ENCODE measurements around the gene KRTAP24-1.

The KRTAP24-1 gene, protein sequence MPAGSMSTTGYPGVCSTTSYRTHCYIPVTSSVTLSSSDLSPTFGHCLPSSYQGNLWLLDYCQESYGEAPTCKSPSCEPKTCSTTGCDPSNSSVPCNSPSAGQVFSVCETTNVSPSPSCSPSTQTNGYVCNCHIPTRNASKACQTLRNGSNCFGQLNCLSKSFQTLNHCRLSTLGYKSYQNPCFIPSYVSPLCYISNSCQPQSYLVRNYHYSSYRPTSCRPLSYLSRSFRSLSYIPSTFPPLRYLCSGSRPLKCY

DNA sequence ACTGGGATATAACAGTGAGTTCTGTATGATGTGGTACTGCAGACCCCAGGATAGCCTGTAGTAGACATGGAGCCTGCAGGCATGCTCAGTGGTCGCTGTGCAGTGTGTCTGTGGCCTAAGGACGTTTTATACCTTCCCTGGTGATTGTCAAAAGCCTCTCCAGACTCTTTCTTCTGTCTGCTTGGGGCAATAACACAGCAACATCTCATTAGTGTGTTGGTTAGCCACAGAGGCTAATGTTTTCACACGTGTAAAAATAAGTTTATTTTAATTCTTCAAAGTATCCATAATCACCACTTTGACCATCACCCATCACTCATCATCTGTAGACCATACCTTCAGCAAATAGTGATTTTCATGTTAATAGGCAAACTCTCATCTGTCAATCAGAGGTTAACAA is at the start of gene KRTAP24-1:
Gene KRTAP24-1 (minus strand): TSS at position 101 of the 400 bp plus-strand sequence. CDS start 18 bp downstream, at position 83.
- no peak for DNase-seq

DNA sequence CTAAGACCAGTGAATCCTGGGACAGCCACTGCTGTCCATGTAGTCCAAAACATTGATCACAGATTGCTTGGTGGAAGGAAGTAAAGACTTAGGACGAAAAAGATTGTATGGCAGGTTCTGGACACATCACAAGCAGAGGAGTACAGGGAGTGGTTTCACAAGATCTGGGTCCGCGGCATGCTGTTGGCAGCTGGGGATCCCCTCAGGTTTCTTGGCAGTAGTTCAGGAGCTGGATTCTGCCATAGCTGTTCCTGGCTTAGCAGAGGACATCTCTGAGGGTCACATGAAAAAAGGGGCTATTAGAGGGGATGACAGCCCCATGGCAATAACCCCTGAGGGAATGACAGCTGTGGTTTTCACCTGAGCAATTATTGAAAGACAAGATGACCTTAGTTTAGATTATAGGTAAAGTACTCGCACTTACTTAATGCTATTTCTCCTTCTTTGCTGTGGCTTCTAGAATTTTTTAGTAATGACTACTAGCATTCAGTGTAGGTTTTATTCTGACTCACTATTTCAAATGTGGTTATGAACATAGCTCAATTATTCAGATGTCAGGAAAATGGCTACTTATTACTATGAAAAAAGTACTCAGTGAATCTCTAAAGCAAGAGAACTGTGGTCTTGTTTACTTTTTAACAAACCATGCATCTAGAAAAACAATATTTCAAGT is 46.6 kb upstream of the KRTAP24-1 start:
- DNase-seq, result no peak

DNA sequence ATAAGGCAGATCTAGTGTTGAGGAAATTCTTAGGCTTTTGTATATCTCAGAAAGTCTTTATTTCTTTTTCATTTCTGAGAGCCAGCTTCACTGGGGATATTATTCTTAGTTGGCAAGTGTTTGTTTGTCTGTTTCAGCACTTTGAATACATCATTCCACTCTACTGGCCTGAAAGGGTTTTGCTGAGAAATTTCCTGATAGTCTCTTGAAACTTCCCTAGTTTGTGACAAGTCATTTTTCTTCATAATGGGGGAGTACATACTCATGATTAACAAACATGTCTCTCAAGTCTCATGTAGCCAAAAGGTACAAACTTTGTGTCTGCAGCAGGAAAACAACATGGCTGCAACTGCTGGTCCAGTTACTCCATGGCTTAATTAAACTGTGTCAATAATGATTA is 43.6 kb upstream of the KRTAP24-1 start:
- no peak for DNase-seq

DNA sequence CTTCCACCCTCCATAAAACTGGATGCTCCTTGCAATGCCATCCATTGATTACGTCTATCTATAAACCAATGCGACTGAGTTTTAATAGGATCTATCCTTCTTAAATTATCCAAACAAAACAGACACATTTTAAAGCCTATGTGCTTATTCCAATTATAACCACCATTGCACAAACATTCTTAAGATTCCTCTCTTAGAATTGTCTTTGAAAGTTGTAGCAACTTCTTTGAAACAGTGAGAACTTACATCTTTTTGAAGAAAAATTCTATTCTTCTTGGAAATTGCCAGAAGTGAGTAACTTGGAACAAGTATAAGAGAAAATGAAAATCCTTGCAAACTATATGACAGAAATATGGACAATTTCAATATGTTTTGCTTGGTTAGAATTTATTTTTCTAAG is 37.5 kb upstream of the KRTAP24-1 start, which contains the start of gene KRTAP26-1:
Gene KRTAP26-1 (minus strand): TSS at position 101 of the 400 bp plus-strand sequence. CDS start 280 bp downstream, outside the sequence.
- DNase-seq, result no peak

GRCh38 chr21:30315701-30316100 is 33.0 kb upstream of the KRTAP24-1 start:
- DNase-seq, result no peak

DNA sequence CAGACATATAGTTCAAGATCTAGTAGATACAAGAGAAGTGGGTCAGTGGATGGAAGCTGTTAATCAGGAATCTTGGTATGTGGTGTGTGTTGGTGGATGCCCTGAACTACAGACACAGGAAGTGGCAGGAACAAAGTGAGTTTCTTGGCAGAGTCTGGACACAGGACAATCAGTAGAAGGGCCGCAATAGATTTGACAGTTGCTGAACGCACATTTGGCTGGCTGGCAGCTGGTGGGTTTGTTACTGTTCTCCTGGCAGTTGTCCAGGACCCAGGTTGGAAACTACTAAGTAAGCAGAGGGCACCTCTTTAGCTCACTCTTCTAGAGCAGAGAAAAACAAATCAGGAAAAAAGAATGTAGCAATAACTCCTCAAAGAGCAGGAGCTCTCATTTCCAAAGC is 24.1 kb upstream of the KRTAP24-1 start:
- DNase-seq, result no peak

DNA sequence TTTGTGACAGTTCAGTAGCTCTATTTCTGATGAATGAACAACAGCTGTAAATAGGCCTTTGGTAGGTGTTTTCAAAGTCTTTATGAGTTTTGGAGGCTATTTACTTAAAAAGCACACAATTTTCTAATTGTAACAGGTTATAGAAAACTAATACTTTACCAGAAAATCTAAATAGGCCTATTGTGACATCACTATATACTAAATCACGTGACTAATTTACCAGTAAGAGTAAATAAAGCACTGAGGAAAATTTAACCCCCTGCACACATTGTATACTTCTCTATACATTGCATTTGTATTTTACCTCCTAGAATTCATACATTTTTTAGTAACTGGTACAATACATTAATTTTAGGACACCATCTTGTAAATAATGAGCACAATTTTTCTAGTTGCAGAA is 22.4 kb upstream of the KRTAP24-1 start:
- DNase-seq, result no peak

- DNase-seq, result no peak
Observed at GRCh38 chr21:30289215-30289614, 6.5 kb upstream of the KRTAP24-1 start, which contains the start of gene KRTAP25-1. Gene KRTAP25-1, minus strand, starts transcription at chr21:30289514. Its CDS starts 24 bp downstream, at chr21:30289490.

DNA sequence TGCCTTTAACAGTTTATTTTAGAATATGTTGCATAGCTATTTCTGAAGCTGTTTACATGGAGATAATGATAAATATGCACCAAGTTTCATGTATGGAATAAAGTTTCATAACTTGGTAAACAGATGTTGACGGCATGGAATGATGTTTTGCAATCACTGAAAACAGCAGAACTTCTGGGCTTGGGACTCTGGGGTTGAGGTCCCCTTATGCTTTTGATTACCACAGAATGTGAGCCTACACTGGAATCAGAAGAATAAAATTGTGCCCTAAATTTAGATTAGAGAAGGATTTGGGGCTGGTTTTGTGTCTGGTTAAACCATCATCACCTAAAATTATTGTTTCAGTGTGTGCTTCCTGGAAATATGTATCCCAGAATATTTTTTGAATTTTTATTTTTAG is 11.1 kb downstream of the KRTAP24-1 start:
- no peak for DNase-seq

GRCh38 chr21:30271156-30271555 is 11.6 kb downstream of the KRTAP24-1 start:
- no peak for DNase-seq

GRCh38 chr21:30269803-30270530 is 12.8 kb downstream of the KRTAP24-1 start:
- no peak for DNase-seq

DNA sequence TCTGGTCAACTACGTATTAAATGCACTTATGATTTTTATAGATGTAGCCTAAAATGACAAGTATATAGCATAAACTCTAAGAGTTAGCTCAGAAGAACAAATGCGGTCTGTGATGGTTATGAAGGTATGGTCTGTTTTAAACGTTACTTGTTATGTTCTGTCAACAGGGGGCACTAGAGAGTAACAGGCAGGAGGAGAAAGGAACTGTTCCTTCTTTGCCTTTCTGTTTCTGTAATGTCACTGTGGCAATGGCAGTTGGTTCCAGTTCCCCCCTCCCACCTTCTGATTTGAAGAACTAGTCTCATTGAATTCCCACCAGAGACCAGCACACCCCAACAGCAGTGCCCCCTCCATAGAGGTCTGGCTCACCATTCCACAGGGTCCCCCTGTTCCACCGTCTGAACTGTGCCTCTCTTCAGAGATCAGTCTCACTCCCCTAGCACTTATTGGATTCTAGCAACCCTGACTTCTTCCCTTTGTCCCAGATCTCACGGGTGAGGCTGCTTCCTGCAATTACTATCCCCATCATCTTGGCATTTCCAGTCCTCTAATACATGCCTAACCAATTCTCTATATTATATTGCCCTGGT is 14.0 kb downstream of the KRTAP24-1 start:
- DNase-seq, result no peak

DNA sequence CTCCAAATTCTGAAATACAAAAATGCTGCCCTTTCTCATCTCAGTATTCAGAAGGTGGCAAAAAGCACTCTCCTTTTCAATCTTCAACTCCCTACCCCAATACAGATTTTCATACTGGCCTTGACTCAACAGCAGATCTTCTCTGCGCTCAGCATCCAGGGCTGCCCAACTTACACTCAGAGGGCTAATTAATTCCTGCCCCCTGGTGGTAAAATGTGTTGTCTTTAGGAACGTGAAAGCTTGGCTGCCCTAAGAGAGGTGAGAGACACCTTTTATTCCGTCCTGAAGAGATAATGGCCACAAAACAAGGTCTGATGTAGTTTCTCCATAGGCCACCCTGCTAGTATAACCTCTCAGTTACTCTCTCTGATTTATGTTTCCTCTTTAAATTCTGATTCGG is 25.0 kb downstream of the KRTAP24-1 start:
- DNase-seq, result no peak

DNA sequence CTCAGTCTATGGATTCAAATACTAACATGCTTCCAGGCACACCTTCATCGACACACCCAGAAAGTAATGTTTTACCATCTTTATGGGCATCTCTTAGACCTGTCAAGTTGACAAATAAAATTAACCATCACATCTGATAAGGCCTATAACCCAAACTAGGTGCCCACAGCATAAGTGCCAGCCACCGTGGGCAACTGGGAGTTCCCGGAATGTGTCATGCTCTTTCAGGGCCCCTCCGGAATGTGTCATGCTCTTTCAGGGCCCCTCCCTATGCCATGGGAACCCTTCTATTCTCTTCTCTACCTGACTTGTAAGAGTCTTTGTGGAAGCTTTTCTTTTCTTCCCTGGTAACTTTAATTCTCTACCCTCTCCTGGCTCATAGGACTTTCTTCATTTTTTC is 26.6 kb downstream of the KRTAP24-1 start:
- DNase-seq, result no peak

DNA sequence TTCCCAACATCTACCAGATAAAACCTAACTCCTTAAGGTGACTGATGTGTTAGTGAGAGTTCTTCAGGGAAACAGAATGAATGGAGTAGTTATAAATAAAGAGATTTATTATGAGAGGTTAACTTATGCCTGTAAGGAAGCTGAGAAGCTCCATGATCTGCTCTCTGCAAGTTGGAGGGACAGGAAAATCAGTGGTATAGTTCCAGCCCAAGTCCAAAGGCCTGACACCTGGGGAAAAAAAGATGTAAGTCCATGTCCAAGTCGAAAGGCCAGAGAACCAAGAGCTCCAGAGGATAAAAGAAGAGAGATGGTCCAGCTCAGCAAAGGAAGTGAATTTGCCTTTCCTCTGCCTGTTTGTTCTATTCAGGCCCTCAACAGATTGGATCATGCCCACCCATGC is 27.1 kb downstream of the KRTAP24-1 start:
- no peak for DNase-seq

DNA sequence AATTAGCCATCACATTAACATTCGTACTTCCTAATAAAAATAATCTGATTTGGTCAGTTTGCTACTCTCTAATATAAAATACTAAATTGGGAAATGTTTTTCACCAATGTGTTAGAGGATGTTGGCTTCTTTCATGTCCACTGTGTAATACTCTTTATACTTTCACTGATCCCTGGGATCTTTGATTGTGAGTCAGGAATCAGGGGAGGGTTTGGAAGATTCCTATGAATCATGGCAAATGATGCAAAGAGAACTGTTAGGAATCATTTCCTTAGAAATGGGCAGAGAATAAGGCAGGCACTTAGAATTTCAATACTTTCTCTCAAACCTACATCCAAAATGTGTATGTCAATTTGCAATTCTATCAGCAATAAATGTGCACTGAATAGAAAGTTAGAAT is 31.0 kb downstream of the KRTAP24-1 start:
- DNase-seq, result no peak

GRCh38 chr21:30249936-30250335 is 32.8 kb downstream of the KRTAP24-1 start:
- DNase-seq, result no peak

GRCh38 chr21:30248844-30249243 is 33.9 kb downstream of the KRTAP24-1 start:
- DNase-seq, result no peak

DNA sequence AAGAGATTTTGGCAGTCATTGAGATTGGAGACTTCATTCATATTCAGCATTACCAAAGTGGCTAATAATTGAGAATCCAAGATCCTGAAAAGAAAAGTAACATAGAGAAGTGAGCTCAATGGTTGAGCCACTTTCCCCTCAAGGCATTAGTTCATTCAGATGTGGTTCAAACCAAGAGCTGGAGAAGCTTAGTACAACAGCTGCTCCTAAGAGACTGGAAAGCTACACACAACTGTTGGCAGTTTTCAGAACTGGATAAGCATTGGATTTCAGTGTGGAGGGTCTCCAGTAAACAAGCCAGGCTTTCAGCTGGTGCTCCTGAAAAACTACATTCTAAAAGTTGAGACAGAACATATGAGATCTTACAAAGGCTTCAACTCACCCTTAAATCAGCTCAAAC is 37.7 kb downstream of the KRTAP24-1 start:
- no peak for DNase-seq

- DNase-seq, result no peak
Observed at GRCh38 chr21:30243691-30244090, 39.1 kb downstream of the KRTAP24-1 start.

DNA sequence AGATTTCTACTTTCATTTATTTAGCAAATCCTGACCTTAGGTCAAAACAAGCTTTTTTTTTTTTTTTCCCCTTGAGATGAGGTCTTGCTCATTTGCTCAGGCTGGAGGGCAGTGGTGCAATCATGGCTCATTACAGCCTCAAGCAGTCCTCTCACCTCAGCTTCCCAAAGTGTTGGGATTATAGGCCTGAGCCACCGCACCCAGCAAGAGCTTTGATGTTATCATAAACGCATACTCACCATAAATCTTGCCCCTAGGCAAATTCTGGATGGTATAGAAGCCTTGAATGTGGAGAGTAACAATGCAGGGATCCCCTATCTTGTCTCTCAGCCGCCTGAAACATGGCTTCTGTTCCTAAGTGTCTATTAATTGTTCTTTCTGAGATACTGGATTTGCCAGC is 42.1 kb downstream of the KRTAP24-1 start:
- no peak for DNase-seq

DNA sequence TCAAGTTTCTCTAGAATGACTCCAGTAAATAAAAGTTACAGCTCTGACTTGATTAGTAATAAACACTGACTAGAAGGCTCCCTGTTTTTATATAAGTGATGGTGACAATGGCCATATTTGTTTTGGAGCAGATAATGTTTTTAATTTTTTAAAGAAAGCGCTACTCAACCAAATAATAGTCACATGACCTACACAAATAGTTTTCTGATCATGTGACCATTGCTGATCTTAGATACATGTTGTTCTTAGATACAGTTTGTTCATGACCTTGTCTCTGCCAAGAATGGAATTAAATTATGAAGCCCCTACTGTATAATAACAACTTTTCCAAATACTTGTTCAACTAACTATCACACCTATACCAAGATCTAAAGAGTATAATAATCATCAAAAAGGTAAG is 44.6 kb downstream of the KRTAP24-1 start:
- DNase-seq, result no peak

DNA sequence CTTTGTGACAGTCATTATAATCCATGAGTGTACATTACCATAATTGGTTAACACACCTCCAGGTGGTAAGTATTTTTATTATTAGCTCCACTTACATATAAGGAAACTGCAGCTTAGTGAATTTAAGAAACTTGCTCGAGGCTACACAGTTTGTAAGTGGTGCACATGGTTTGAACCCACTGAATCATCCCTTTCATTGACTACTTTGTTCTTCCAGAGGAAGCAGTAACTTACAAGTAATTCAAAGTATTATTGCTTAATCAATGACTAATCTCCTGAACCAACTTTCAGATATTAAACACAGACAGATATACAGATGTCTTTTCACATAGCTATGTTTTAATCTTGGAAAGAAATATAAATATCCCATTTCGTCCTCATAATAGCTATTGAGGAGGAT is 48.1 kb downstream of the KRTAP24-1 start:
- no peak for DNase-seq

Data from activated gamma-delta T cell treated with Interleukin-2 at 50 U/mL for 16 hours (primary cell).